HG03025 (cell line): ENCODE measurements around the gene NR5A2.
"Not testable (repeated sequence)": the region's sequence is repeated elsewhere in the genome, so short reads cannot be mapped to it uniquely, and the experiment has no call there.

Experiments
- ATAC-seq: cut with Tn5 transposase; IDR thresholded peaks from one replicate; pipeline ENCODE4 v1.9.1; 2021; ENCODE audit warnings: mild to moderate bottlenecking, moderate library complexity; ENCODE audit not compliant: unreplicated experiment, low FRiP score

The NR5A2 gene

GRCh38 chr1:200184196-200184595 lies 156.7 kb downstream of the NR5A2 start:
- ATAC-seq, result no peak

GRCh38 chr1:200185191-200185590 lies 157.7 kb downstream of the NR5A2 start:
- ATAC-seq, result not testable (repeated sequence)

- not testable (repeated sequence) for ATAC-seq
Measured at GRCh38 chr1:200187332-200187731, 159.8 kb downstream of the NR5A2 start.

GRCh38 chr1:200191993-200192392 lies 164.5 kb downstream of the NR5A2 start:
- ATAC-seq, result no peak

- no peak for ATAC-seq
Measured at GRCh38 chr1:200194477-200194876, 167.0 kb downstream of the NR5A2 start.

GRCh38 chr1:200198236-200198635 lies 170.7 kb downstream of the NR5A2 start:
- no peak for ATAC-seq

- no peak for ATAC-seq
Measured at GRCh38 chr1:200205216-200205995, 177.9 kb downstream of the NR5A2 start.

GRCh38 chr1:200206340-200206739 lies 178.8 kb downstream of the NR5A2 start:
- no peak for ATAC-seq

- no peak for ATAC-seq
Measured at GRCh38 chr1:200206761-200207160, 179.3 kb downstream of the NR5A2 start.

- peak; percentile 70 for ATAC-seq
Measured at GRCh38 chr1:200207711-200208126, 180.2 kb downstream of the NR5A2 start.

GRCh38 chr1:200211157-200211556 lies 183.6 kb downstream of the NR5A2 start:
- ATAC-seq, result no peak

- ATAC-seq, result no peak
Measured at GRCh38 chr1:200213392-200213791, 185.9 kb downstream of the NR5A2 start.

GRCh38 chr1:200213921-200214320 lies 186.4 kb downstream of the NR5A2 start:
- no peak for ATAC-seq

GRCh38 chr1:200215350-200215749 lies 187.8 kb downstream of the NR5A2 start:
- no peak for ATAC-seq

GRCh38 chr1:200217703-200218102 lies 190.2 kb downstream of the NR5A2 start:
- no peak for ATAC-seq

GRCh38 chr1:200221614-200222282 lies 194.2 kb downstream of the NR5A2 start:
- ATAC-seq, result no peak

- ATAC-seq, result no peak
Measured at GRCh38 chr1:200223207-200223606, 195.7 kb downstream of the NR5A2 start.

- no peak for ATAC-seq
Measured at GRCh38 chr1:200223613-200224012, 196.1 kb downstream of the NR5A2 start.

- no peak for ATAC-seq
Measured at GRCh38 chr1:200224315-200224714, 196.8 kb downstream of the NR5A2 start.

- no peak for ATAC-seq
Measured at GRCh38 chr1:200226268-200226968, 198.9 kb downstream of the NR5A2 start.

GRCh38 chr1:200226969-200227303 lies 199.4 kb downstream of the NR5A2 start:
- ATAC-seq, result no peak
